Breast epithelium (tissue), 4 donors: Measurements from ENCODE around the gene GGA3. TPM values are rescaled to one million over a fixed set of nuclear protein-coding genes. Genes with fewer than 3 reads are reported as not detected.

Source experiments
- DNase-seq, 2 donors: peaks; one replicate each; pipeline ENCODE4 v3.0.0-alpha.2; 2019; ENCODE audit warnings: low spot score in 2 of 2
- H3K27ac ChIP-seq, 2 donors: fragments of 200-600 bp; sonication (generic) in 1 of 2; one replicate each; pipeline ENCODE4 v1.5.1; 2016 to 2019; ENCODE audit warnings: mild to moderate bottlenecking in 1 of 2
- H3K27me3 ChIP-seq, 2 donors: fragments of 200-600 bp; sonication (generic) in 1 of 2; one replicate each; pipeline versions ENCODE4 v1.5.1 to v1.6.0; 2017 to 2019; ENCODE audit warnings: control low read depth in 1 of 2, mild to moderate bottlenecking in 1 of 2
- H3K36me3 ChIP-seq: fragments of 200-600 bp; one replicate; pipeline ENCODE4 v1.5.1; 2019
- H3K4me1 ChIP-seq, 2 donors: fragments of 200-600 bp; sonication (generic); one replicate each; pipeline ENCODE4 v1.5.1; 2016 to 2019; ENCODE audit warnings: control low read depth in 1 of 2
- H3K4me3 ChIP-seq, 3 donors: fragments of 200-600 bp; sonication (generic); 1 replicate in 2 of 3; 2 replicates in 1 of 3; pipeline ENCODE4 v1.5.1; 2016 to 2019; ENCODE audit warnings: mild to moderate bottlenecking in 3 of 3, moderate library complexity in 2 of 3
- H3K9me3 ChIP-seq, 2 donors: fragments of 200-600 bp; sonication (generic) in 1 of 2; one replicate each; pipeline ENCODE4 v1.5.1; 2016 to 2019; ENCODE audit warnings: control low read depth in 1 of 2
- CTCF ChIP-seq, 3 donors: fragments of 450-650 bp; IDR thresholded peaks; one replicate each; pipeline ENCODE4 v1.5.1; 2016 to 2017; ENCODE audit warnings: antibody characterized with exemption in 3 of 3, mild to moderate bottlenecking in 3 of 3, moderate library complexity in 3 of 3
- POLR2A ChIP-seq: fragments of 450-650 bp; IDR thresholded peaks from one replicate; pipeline ENCODE4 v1.6.1; 2016; ENCODE audit warnings: antibody characterized with exemption, mild to moderate bottlenecking, moderate library complexity
- POLR2AphosphoS5 ChIP-seq, 3 donors: sonication (generic); formaldehyde crosslinking; IDR thresholded peaks; one replicate each; pipeline ENCODE4 v1.6.1; 2017; ENCODE audit warnings: antibody characterized with exemption in 3 of 3
- intact Hi-C: fragments of 100-400 bp; cut with DNase I; formaldehyde crosslinking; loops from one replicate; pipeline ENCODE4 v1.15.1; 2023; ENCODE audit warnings: low total_unique reads
- total RNA-seq, 3 donors: library from RNA; depleted of rRNA; stranded (reverse); fragments of >200 nt; gene quantifications; one replicate each; pipeline ENCODE4 v1.1.0, GENCODE V29; 2016

GGA3 gene
- total RNA-seq, 3 donors from 2014 or later, result 20.0 to 35.0 (median 32.8) TPM

DNA sequence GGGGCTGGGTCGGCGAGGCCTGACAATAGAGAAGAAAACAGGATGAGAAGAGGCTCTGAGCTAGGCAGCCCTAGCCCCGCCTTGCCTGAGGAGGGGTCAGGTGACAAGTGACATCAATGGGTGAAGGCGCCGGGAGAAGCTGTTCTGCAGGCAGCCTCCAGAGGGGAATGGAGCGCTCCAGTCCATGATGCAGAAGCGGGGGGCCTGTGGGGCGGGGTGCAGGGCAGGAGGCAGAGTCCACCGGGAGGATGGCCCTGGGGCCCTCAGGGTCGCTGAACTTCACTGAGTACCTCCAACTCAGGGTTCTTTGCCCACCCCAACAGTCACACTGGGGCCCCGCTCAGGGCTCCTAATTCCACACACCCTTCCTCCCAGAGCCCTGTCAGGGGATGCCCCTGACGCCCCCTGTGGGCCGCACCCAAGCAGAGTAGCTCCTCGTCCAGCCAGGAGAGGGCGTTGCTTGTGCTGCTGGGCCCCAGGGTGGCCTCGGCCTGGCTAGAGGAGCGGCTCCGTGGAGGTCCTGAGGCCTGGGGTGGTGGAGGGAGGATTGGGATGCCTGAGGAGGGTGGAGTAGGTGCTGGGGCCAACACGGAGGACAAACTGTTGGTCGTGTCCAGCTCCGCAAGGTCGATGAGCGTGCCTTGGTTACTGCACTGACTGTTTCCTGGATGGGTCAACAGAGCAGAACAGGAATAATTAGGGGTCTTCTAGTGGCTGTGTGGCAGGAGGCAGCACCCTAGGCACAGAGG, 20.8 kb downstream of the GGA3 start:
- Histone ChIP-seq H3K9me3 (no peaks in the 10 kb centered on the region), H3K27me3 (no peaks in the 10 kb centered on the region), H3K4me3 (no peak overlapping the region), H3K27ac (peak overlapping the region in 1 of 2 donors; percentile 32), H3K4me1 (no peaks in the 10 kb centered on the region), H3K36me3 (peaks cover 10% of the 10 kb centered on the region)
- intact Hi-C loops, result no loop called here
- no peak for DNase-seq
- TF ChIP-seq CTCF (IDR thresholded peaks at IDR 0.05) (peak in 1 of 3 donors; percentile 34), POLR2A (no peak)

DNA sequence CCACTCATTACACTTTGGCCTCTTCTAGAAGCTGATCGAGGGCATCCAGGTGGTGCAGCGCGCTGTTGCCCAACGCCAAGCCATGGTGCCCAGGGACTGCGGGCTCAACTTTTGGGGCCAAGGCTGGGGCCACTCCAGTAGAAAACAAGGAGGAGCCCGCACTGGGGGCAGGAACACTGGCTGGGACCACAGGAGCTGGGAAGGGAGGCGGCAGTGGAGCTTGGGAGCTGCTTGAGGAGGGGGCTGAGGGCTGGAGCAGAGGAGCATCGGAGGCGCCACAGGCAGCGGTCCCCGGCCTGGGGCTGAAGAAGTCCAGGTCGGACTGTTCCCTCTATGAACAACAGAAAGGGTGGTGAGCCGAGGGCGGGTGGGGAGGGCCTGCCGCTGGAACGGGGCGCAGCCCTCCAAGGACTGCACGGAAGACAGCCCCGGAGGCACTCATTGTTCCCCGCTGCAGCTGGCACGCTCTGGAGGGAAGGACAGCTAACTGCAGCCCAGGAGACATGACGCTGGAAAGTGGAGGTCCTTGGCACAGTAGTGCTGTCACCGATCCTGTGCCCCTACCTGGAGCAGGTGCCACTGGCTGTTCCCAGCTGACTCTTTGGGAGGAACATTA, 21.5 kb downstream of the GGA3 start:
- TF ChIP-seq POLR2AphosphoS5 (IDR thresholded peaks at IDR 0.05) (no peak), CTCF (IDR thresholded peaks at IDR 0.05) (no peak), POLR2A (no peak)
- peaks cover 10% of the 10 kb centered on the region for H3K36me3 ChIP-seq

GRCh38 chr17:75239214-75239613, 22.2 kb downstream of the GGA3 start:
- no peaks in the 10 kb centered on the region for H3K27me3 ChIP-seq
- H3K9me3 ChIP-seq, result no peaks in the 10 kb centered on the region
- peaks cover 14% of the 10 kb centered on the region for H3K36me3 ChIP-seq
- H3K4me3 ChIP-seq, result no peak overlapping the region
- intact Hi-C loops, result no loop called here
- no peaks in the 10 kb centered on the region for H3K4me1 ChIP-seq
- TF ChIP-seq CTCF (IDR thresholded peaks at IDR 0.05), result no peak
- TF ChIP-seq POLR2A, result no peak
- TF ChIP-seq POLR2AphosphoS5 (IDR thresholded peaks at IDR 0.05), result no peak
- no peak overlapping the region for H3K27ac ChIP-seq
- DNase-seq, result no peak

More for the DNA sequence above, 21.5 kb downstream of the GGA3 start:
- DNase-seq, result no peak
- no peaks in the 10 kb centered on the region for H3K4me1 ChIP-seq
- H3K27ac ChIP-seq, result peak overlapping the region in 1 of 2 donors; percentile 12
- no peaks in the 10 kb centered on the region for H3K9me3 ChIP-seq
- intact Hi-C loops, result no loop called here
- no peaks in the 10 kb centered on the region for H3K27me3 ChIP-seq
- no peak overlapping the region for H3K4me3 ChIP-seq

- DNase-seq, result no peak
- Histone ChIP-seq H3K27ac (no peak overlapping the region), H3K4me3 (no peak overlapping the region)
Measured at GRCh38 chr17:75238684-75239191, 22.7 kb downstream of the GGA3 start.

More at GRCh38 chr17:75238684-75239191, 22.7 kb downstream of the GGA3 start:
- Histone ChIP-seq H3K9me3 (no peaks in the 10 kb centered on the region), H3K36me3 (peaks cover 14% of the 10 kb centered on the region), H3K4me1 (no peaks in the 10 kb centered on the region), H3K27me3 (no peaks in the 10 kb centered on the region)
- intact Hi-C loops, result no loop called here
- TF ChIP-seq POLR2A (no peak), POLR2AphosphoS5 (IDR thresholded peaks at IDR 0.05) (peak in 1 of 3 donors; percentile 26), CTCF (IDR thresholded peaks at IDR 0.05) (peak; percentile 62 to 69 (median 67))
